Endothelial cell of umbilical vein (primary cell): ENCODE results near the gene SPAG7. TPM values are rescaled to one million over a fixed set of nuclear protein-coding genes. Genes with fewer than 3 reads are reported as not detected.
A peak's percentile ranks its signal among the peaks of the same experiment; 100 is the strongest.

Experiments
- BruUV-seq: library from RNA; stranded (reverse); fragments of 400-500 nt; replicated peaks from 2 replicates; lab custom pipeline; 2021; lab: Mats Ljungman, UMichigan
- CTCF ChIA-PET: fragments of 300-600, 350-600 bp; sonication (Branson Sonifier 250); formaldehyde crosslinking; loops from one replicate; lab custom pipeline; 2021; ENCODE audit warnings: antibody characterized with exemption, inconsistent platforms; lab: Charles Lee
- POLR2A ChIA-PET: fragments of 300-600, 350-600 bp; sonication (Branson Sonifier 250); formaldehyde crosslinking; loops from one replicate; lab custom pipeline; 2021; ENCODE audit warnings: antibody characterized with exemption, inconsistent platforms; lab: Charles Lee
- DNase-seq: peaks from one replicate; pipeline ENCODE4 v3.0.0-alpha.2; 2011; ENCODE audit warnings: low read depth, low spot score
- FAIRE-seq: peaks from 2 replicates; lab custom pipeline; 2011; peaks lifted over from hg19 to GRCh38; lab: Jason Lieb, UNC
- H2AFZ ChIP-seq: 2 replicates; pipeline ENCODE4 v1.6.0; 2012; ENCODE audit warnings: low read depth, low read length, control low read depth, inconsistent platforms
- H3K27ac ChIP-seq: 2 replicates; pipeline ENCODE4 v1.5.1; 2011; ENCODE audit warnings: low read depth, mild to moderate bottlenecking, control low read depth, low read length, moderate library complexity; ENCODE audit not compliant: insufficient read depth
- H3K27me3 ChIP-seq, 2 experiments: 2 replicates each; pipeline versions ENCODE4 v1.6.0 to v1.6.1; 2011; ENCODE audit warnings: low read length in 2 of 2, mixed read lengths in 1 of 2; ENCODE audit not compliant: control insufficient read depth in 2 of 2, insufficient read depth in 2 of 2
- H3K36me3 ChIP-seq, 2 experiments: 2 replicates in 1 of 2; 3 replicates in 1 of 2; pipeline ENCODE4 v1.5.1; 2011; ENCODE audit warnings: low read length in 2 of 2, mild to moderate bottlenecking in 1 of 2, moderate library complexity in 1 of 2; ENCODE audit not compliant: control insufficient read depth in 2 of 2, insufficient read depth in 2 of 2; ENCODE audit errors: extremely low read depth in 1 of 2
- H3K4me1 ChIP-seq: 3 replicates; pipeline ENCODE4 v1.5.1; 2011; ENCODE audit warnings: mild to moderate bottlenecking, low read length; ENCODE audit not compliant: control insufficient read depth, insufficient read depth; ENCODE audit errors: extremely low read depth
- H3K4me2 ChIP-seq: 2 replicates; pipeline ENCODE4 v1.6.1; 2011; ENCODE audit warnings: low read length, control low read depth, mixed read lengths; ENCODE audit not compliant: insufficient read depth
- H3K4me3 ChIP-seq, 3 experiments: fragments of 200-600 bp in 1 of 3; sonication (generic), shearing (Covaris generic) in 1 of 3; replicated peaks in 1 of 3; 2 replicates each; pipeline ENCODE4 v1.5.1; 2011 to 2016; ENCODE audit warnings: control low read depth in 3 of 3, low read length in 3 of 3, mild to moderate bottlenecking in 2 of 3, inconsistent platforms in 1 of 3, low read depth in 1 of 3, moderate library complexity in 1 of 3; ENCODE audit not compliant: insufficient read depth in 1 of 3
- H3K79me2 ChIP-seq: 2 replicates; pipeline ENCODE4 v1.6.0; 2012; ENCODE audit warnings: low read length, inconsistent platforms; ENCODE audit not compliant: control insufficient read depth, insufficient read depth
- H3K9ac ChIP-seq: replicated peaks from 2 replicates; pipeline ENCODE3; 2011; ENCODE audit warnings: low read length, control low read depth; ENCODE audit not compliant: insufficient read depth; ENCODE audit errors: extremely low read depth
- H3K9me1 ChIP-seq: replicated peaks from 3 replicates; pipeline ENCODE4 v1.6.0; 2011; ENCODE audit warnings: mild to moderate bottlenecking, low read length; ENCODE audit not compliant: control insufficient read depth, insufficient read depth; ENCODE audit errors: extremely low read depth
- H3K9me3 ChIP-seq: replicated peaks from 2 replicates; pipeline ENCODE4 v1.5.1; 2012; ENCODE audit warnings: low read length, inconsistent platforms; ENCODE audit not compliant: control insufficient read depth, insufficient read depth
- H4K20me1 ChIP-seq: replicated peaks from 2 replicates; pipeline ENCODE3; 2011; ENCODE audit warnings: mild to moderate bottlenecking, low read length; ENCODE audit not compliant: control insufficient read depth, insufficient read depth; ENCODE audit errors: extremely low read depth
- EZH2 ChIP-seq: IDR thresholded peaks from 2 replicates; pipeline ENCODE4 v1.6.1; 2012; ENCODE audit warnings: borderline replicate concordance, low read depth, mild to moderate bottlenecking, moderate library complexity, low read length, inconsistent platforms; ENCODE audit not compliant: severe bottlenecking
- JUN ChIP-seq: IDR thresholded peaks from 2 replicates; pipeline ENCODE4 v1.6.1; 2011; ENCODE audit warnings: borderline replicate concordance, low read depth; ENCODE audit not compliant: insufficient read length, insufficient read depth
- MYC ChIP-seq: IDR thresholded peaks from one replicate; pipeline ENCODE4 v1.6.1; 2011; ENCODE audit warnings: mild to moderate bottlenecking, low read depth, low read length
- POLR2AphosphoS5 ChIP-seq: IDR thresholded peaks from 2 replicates; pipeline ENCODE4 v1.6.1; 2012; ENCODE audit warnings: low read depth, mild to moderate bottlenecking, control low read depth, low read length, moderate library complexity; ENCODE audit not compliant: insufficient read depth
- dilution Hi-C: fragments of 300-500 bp; cut with MboI; formaldehyde crosslinking; loops from one replicate; pipeline ENCODE4 v1.15.0; 2019; ENCODE audit warnings: low sequenced_read_pairs; ENCODE audit not compliant: extremely low pct_ligation_motif_present
- intact Hi-C: fragments of 100-400 bp; cut with micrococcal nuclease; formaldehyde crosslinking; loops from one replicate; pipeline ENCODE4 v1.10.0; 2022
- polyA plus RNA-seq, 4 experiments: library from polyadenylated mRNA; depleted of rRNA in 3 of 4; stranded (reverse) in 3 of 4; unstranded in 1 of 4; fragments of >200 nt; gene quantifications; 2 replicates each; pipeline versions ENCODE4 v1.2.1 to v1.2.3, GENCODE V29; 2011 to 2012; ENCODE audit warnings: missing spikeins in 1 of 4
- total RNA-seq: library from RNA; stranded (reverse); gene quantifications from 2 replicates; pipeline ENCODE4 v1.2.3, GENCODE V29; 2021
- TF ChIP-seq, protein P1 (sequence below): IDR thresholded peaks from 2 replicates; pipeline ENCODE4 v1.6.1; 2011; ENCODE audit not compliant: insufficient read depth, insufficient read length
- TF ChIP-seq, protein P2 (sequence below), 2 donors: IDR thresholded peaks; 1 replicate in 1 of 2; 2 replicates in 1 of 2; pipeline ENCODE4 v1.5.1; 2011; ENCODE audit warnings: low read length in 2 of 2, mild to moderate bottlenecking in 2 of 2, moderate library complexity in 2 of 2, control low read depth in 1 of 2, inconsistent platforms in 1 of 2, low read depth in 1 of 2; ENCODE audit not compliant: insufficient read depth in 1 of 2; ENCODE audit errors: extremely low read depth in 1 of 2

SPAG7 gene
- total and polyA plus RNA-seq, 2 donors (not counting 3 experiments of a cell fraction or from before 2014, with no cell fraction given), result 68.6 to 75.2 TPM

DNA sequence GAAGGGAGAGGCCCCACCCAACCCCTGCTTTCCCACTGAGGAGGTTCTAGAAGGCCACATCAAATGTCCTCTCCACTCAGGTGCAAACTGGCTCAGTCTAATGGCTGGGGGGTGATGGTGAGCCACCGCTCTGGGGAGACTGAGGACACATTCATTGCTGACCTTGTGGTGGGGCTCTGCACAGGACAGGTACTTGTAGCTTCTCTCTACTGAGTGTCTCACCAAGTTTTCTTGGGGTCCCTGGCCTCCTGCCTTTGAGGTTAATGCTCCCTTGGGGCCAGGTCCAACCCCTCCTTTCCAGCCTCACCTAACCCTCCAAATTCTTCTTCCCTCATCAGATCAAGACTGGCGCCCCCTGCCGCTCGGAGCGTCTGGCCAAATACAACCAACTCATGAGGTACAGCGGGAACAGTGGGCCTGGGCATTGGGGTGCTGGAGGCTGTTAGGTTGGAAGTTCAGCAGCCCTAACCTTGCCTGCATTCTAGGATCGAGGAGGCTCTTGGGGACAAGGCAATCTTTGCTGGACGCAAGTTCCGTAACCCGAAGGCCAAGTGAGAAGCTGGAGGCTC is 11.0 kb downstream of the SPAG7 start:
- POLR2A ChIA-PET, result no interaction called here

More for the DNA sequence above, 11.0 kb downstream of the SPAG7 start:
- intact Hi-C loops, result no loop called here
- no peak overlapping the region for H3K4me3 ChIP-seq
- TF ChIP-seq POLR2AphosphoS5 (no peak), MYC (no peak), EZH2 (no peak), JUN (no peak)
- TF ChIP-seq, protein P1, sequence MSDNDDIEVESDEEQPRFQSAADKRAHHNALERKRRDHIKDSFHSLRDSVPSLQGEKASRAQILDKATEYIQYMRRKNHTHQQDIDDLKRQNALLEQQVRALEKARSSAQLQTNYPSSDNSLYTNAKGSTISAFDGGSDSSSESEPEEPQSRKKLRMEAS, result no peak
- TF ChIP-seq, protein P2, sequence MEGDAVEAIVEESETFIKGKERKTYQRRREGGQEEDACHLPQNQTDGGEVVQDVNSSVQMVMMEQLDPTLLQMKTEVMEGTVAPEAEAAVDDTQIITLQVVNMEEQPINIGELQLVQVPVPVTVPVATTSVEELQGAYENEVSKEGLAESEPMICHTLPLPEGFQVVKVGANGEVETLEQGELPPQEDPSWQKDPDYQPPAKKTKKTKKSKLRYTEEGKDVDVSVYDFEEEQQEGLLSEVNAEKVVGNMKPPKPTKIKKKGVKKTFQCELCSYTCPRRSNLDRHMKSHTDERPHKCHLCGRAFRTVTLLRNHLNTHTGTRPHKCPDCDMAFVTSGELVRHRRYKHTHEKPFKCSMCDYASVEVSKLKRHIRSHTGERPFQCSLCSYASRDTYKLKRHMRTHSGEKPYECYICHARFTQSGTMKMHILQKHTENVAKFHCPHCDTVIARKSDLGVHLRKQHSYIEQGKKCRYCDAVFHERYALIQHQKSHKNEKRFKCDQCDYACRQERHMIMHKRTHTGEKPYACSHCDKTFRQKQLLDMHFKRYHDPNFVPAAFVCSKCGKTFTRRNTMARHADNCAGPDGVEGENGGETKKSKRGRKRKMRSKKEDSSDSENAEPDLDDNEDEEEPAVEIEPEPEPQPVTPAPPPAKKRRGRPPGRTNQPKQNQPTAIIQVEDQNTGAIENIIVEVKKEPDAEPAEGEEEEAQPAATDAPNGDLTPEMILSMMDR (IDR thresholded peaks at IDR 0.05; ENCODE audit: extremely low read depth in 1 of 2, insufficient read depth in 1 of 2, low read depth in 1 of 2, low read length in 2 of 2), result peak; percentile 23 to 24
- no peaks in the 10 kb centered on the region for H3K9me3 ChIP-seq
- CTCF ChIA-PET, result interaction anchor here (0.8 to 3.3 kb wide), 4 partner anchors 11 to 47 kb away, joined by 3 to 22 read pairs (median 5); partner anchors contain the start of genes CAMTA2, SLC25A11 and SPAG7
- H3K36me3 ChIP-seq, result peaks cover 0 to 7% of the 10 kb centered on the region in 2 experiments
- dilution Hi-C loops, result no loop called here
- no peak overlapping the region for H3K4me2 ChIP-seq
- DNase-seq (no peak), FAIRE-seq (peak; percentile 4)
- peaks cover 15% of the 10 kb centered on the region for H3K4me1 ChIP-seq
- no peaks in the 10 kb centered on the region for H3K79me2 ChIP-seq
- BruUV-seq, result no TSS peak
- no peak overlapping the region for H2AFZ ChIP-seq
- H3K9ac ChIP-seq, result no peak overlapping the region
- no peaks in the 10 kb centered on the region for H4K20me1 ChIP-seq
- H3K9me1 ChIP-seq, result no peaks in the 10 kb centered on the region
- H3K27ac ChIP-seq, result no peak overlapping the region
- no peaks in the 10 kb centered on the region for H3K27me3 ChIP-seq
